ENCODE measurements around the gene FRMD4A.

FRMD4A gene

GRCh38 chr10:13915710-13916109, 415.0 kb downstream of the FRMD4A start:
- H3K4me3 ChIP-seq (ENCODE audit: control insufficient read depth, low read depth, low read length) = no peak overlapping the region
- no peak for TF ChIP-seq CTCF (conservative IDR thresholded peaks at IDR 0.05; ENCODE audit: control insufficient read depth, insufficient read depth, low read depth, low read length)
- no peak for DNase-seq (ENCODE audit: low read depth)

GRCh38 chr10:13913897-13914296, 416.8 kb downstream of the FRMD4A start:
- DNase-seq (ENCODE audit: low read depth) = no peak
- no peak overlapping the region for H3K4me3 ChIP-seq (ENCODE audit: control insufficient read depth, low read depth, low read length)
- TF ChIP-seq CTCF (conservative IDR thresholded peaks at IDR 0.05; ENCODE audit: control insufficient read depth, insufficient read depth, low read depth, low read length) = no peak

- DNase-seq (ENCODE audit: low read depth) = no peak
- H3K4me3 ChIP-seq (ENCODE audit: control insufficient read depth, low read depth, low read length) = no peak overlapping the region
- TF ChIP-seq CTCF (conservative IDR thresholded peaks at IDR 0.05; ENCODE audit: control insufficient read depth, insufficient read depth, low read depth, low read length) = no peak
Measured at GRCh38 chr10:13911821-13912520, 418.8 kb downstream of the FRMD4A start.

- no peak for TF ChIP-seq CTCF (conservative IDR thresholded peaks at IDR 0.05; ENCODE audit: control insufficient read depth, insufficient read depth, low read depth, low read length)
Measured at GRCh38 chr10:13909516-13910258, 421.0 kb downstream of the FRMD4A start.

GRCh38 chr10:13908475-13908874, 422.2 kb downstream of the FRMD4A start:
- H3K4me3 ChIP-seq (ENCODE audit: control insufficient read depth, low read depth, low read length) = no peak overlapping the region
- DNase-seq (ENCODE audit: low read depth) = no peak
- TF ChIP-seq CTCF (conservative IDR thresholded peaks at IDR 0.05; ENCODE audit: control insufficient read depth, insufficient read depth, low read depth, low read length) = no peak

More at GRCh38 chr10:13909516-13910258, 421.0 kb downstream of the FRMD4A start:
- no peak for DNase-seq (ENCODE audit: low read depth)
- H3K4me3 ChIP-seq (ENCODE audit: control insufficient read depth, low read depth, low read length) = no peak overlapping the region

GRCh38 chr10:13907570-13907969, 423.2 kb downstream of the FRMD4A start:
- no peak for DNase-seq (ENCODE audit: low read depth)
- TF ChIP-seq CTCF (conservative IDR thresholded peaks at IDR 0.05; ENCODE audit: control insufficient read depth, insufficient read depth, low read depth, low read length) = no peak
- H3K4me3 ChIP-seq (ENCODE audit: control insufficient read depth, low read depth, low read length) = no peak overlapping the region
